Osteocyte (in vitro differentiated cells): ENCODE data around the gene PACSIN2. TPM values are rescaled to one million over a fixed set of nuclear protein-coding genes. Genes with fewer than 3 reads are reported as not detected.

ENCODE experiments used
- DNase-seq: peaks from one replicate; pipeline ENCODE4 v3.0.0; 2021; ENCODE audit warnings: mixed read lengths; ENCODE audit not compliant: unreplicated experiment; ENCODE audit errors: extremely low spot score
- H3K27ac Mint-ChIP-seq: one replicate; pipeline ENCODE4 v1.8.0; 2021; ENCODE audit warnings: mild to moderate bottlenecking, mixed read lengths; ENCODE audit not compliant: unreplicated experiment
- H3K27me3 Mint-ChIP-seq: one replicate; pipeline ENCODE4 v1.8.0; 2021; ENCODE audit warnings: mixed read lengths; ENCODE audit not compliant: unreplicated experiment
- H3K36me3 Mint-ChIP-seq: one replicate; pipeline ENCODE4 v1.8.0; 2021; ENCODE audit warnings: mixed read lengths; ENCODE audit not compliant: unreplicated experiment
- H3K4me1 Mint-ChIP-seq: one replicate; pipeline ENCODE4 v1.8.0; 2021; ENCODE audit warnings: mixed read lengths; ENCODE audit not compliant: unreplicated experiment
- H3K4me3 Mint-ChIP-seq: one replicate; pipeline ENCODE4 v1.8.0; 2021; ENCODE audit warnings: mild to moderate bottlenecking, moderate library complexity, mixed read lengths; ENCODE audit not compliant: unreplicated experiment
- H3K9me3 Mint-ChIP-seq: one replicate; pipeline ENCODE4 v1.8.0; 2021; ENCODE audit warnings: mixed read lengths; ENCODE audit not compliant: unreplicated experiment
- long read RNA-seq: library from polyadenylated mRNA; unstranded; transcript quantifications from one replicate; pipeline ENCODE4 v2.0.0, GENCODE V29; 2021
- total RNA-seq: library from RNA; stranded (reverse); gene quantifications from 2 replicates; pipeline ENCODE4 v1.2.1, GENCODE V29; 2021
- TF ChIP-seq, protein P1 (sequence below): fragments of 200-600 bp; sonication (generic); IDR thresholded peaks from 2 replicates; pipeline ENCODE4 v1.5.0; 2021; ENCODE audit warnings: antibody characterized with exemption, mild to moderate bottlenecking, moderate library complexity

Gene PACSIN2, protein sequence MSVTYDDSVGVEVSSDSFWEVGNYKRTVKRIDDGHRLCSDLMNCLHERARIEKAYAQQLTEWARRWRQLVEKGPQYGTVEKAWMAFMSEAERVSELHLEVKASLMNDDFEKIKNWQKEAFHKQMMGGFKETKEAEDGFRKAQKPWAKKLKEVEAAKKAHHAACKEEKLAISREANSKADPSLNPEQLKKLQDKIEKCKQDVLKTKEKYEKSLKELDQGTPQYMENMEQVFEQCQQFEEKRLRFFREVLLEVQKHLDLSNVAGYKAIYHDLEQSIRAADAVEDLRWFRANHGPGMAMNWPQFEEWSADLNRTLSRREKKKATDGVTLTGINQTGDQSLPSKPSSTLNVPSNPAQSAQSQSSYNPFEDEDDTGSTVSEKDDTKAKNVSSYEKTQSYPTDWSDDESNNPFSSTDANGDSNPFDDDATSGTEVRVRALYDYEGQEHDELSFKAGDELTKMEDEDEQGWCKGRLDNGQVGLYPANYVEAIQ
- total RNA-seq: 51.0 and 51.7 TPM in 2 replicates
- long read RNA-seq, transcript PACSIN2-201 (11 exons, 3,249 nt): major isoform, 19 of 37 reads
- long read RNA-seq, partial matches to known transcripts: 5 of 37 reads
- long read RNA-seq, other reads (novel, unspliced or antisense): 13 of 37 reads

DNA sequence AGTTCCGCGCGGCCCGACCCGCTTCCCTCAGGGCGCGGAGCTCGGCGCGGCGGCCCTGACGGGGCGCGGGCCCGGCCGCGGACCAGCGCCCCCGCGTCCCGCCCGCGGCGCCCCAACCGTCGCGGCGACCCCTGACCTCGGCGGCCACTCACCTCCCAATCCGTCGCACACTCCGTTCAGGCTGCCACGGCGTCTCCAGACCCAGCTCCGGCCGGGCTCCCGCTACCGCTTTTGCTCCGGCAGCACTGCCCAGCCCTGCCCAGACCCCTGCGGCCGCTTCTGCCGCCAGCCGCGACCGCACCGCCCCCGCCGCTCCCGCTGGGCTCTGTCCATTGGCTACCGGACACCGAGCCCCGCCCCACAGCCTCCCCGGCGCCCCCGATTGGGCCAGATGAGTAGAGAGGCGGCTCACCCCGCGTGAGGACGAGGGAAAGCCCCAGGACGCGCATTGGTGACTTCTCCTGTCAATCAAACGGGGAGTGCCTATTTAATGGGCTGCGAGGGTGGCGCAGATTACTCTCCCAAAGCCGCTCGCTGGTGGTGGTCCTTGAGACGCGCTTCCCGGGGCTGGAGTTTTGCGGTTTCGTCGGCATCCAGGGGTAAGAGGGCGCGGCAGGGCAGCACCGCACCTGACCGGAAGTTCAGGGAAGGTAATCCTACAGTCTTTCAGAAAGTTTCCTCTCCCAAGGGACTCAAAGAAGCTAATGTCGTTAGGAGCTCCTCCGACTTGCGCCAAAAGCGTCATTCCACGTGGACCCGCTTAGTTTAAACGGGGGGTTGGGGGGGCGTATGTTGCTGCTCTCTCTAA is at the start of gene PACSIN2:
PACSIN2 (minus strand) TSS at position 281 of the 808 bp plus-strand sequence. CDS start 103,069 bp downstream, outside the sequence.
- Mint-ChIP-seq H3K4me3 (peak within 1 kb of the TSS; percentile 93), H3K9me3 (no peaks in the 10 kb centered on the region), H3K4me1 (peaks cover 19% of the 10 kb centered on the region), H3K36me3 (no peaks in the 10 kb centered on the region), H3K27ac (peak within 1 kb of the TSS; percentile 89), H3K27me3 (no peaks in the 10 kb centered on the region)
- TF ChIP-seq, protein P1, sequence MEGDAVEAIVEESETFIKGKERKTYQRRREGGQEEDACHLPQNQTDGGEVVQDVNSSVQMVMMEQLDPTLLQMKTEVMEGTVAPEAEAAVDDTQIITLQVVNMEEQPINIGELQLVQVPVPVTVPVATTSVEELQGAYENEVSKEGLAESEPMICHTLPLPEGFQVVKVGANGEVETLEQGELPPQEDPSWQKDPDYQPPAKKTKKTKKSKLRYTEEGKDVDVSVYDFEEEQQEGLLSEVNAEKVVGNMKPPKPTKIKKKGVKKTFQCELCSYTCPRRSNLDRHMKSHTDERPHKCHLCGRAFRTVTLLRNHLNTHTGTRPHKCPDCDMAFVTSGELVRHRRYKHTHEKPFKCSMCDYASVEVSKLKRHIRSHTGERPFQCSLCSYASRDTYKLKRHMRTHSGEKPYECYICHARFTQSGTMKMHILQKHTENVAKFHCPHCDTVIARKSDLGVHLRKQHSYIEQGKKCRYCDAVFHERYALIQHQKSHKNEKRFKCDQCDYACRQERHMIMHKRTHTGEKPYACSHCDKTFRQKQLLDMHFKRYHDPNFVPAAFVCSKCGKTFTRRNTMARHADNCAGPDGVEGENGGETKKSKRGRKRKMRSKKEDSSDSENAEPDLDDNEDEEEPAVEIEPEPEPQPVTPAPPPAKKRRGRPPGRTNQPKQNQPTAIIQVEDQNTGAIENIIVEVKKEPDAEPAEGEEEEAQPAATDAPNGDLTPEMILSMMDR: no peak
- DNase-seq: peak; percentile 100

DNA sequence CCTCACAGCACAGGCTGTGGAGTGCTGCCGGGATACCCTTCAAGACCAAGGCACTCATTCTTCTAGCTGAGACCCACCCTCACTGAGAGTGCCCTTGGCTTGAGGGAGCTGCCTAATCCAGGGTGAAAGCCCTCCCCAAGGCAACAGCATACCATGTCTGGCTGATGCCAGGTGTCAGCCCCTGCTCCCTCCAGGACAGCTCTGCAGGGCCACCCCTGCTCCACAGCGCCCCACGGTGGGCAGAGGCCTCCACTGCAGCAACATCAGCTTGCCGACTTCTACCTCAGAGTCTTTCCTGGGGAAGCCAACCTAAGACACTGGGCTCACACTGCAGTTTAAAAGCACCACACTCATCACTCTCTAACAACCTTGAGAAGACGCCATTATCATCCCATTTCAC is 45.2 kb upstream of the PACSIN2 start:
- Mint-ChIP-seq H3K4me3 (no peak overlapping the region), H3K36me3 (peaks cover 34% of the 10 kb centered on the region), H3K4me1 (no peaks in the 10 kb centered on the region), H3K27ac (no peak overlapping the region), H3K27me3 (no peaks in the 10 kb centered on the region), H3K9me3 (no peaks in the 10 kb centered on the region)
- TF ChIP-seq, protein P1: peak; percentile 64
- no peak for DNase-seq

DNA sequence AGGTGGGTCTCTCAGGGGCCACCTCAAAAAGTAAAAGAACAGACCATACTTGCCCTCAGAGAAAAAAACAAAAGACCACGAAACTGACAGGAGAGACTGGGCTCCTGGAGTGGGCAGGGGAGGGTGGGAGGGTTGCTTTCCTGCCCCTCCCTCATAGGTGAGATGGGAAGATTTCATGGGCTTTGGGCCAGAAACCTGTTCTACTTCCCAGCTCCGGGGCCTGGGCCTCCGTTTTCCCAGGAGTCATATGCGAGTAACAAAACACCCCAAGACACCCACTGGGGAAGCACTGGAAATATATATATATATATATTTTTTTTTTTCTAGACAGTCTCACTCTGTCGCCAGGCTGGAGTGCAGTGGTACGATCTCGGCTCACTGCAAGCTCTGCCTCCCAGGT is 42.7 kb upstream of the PACSIN2 start:
- H3K27me3 Mint-ChIP-seq: no peaks in the 10 kb centered on the region
- no peak for DNase-seq
- H3K4me1 Mint-ChIP-seq: no peaks in the 10 kb centered on the region

DNA sequence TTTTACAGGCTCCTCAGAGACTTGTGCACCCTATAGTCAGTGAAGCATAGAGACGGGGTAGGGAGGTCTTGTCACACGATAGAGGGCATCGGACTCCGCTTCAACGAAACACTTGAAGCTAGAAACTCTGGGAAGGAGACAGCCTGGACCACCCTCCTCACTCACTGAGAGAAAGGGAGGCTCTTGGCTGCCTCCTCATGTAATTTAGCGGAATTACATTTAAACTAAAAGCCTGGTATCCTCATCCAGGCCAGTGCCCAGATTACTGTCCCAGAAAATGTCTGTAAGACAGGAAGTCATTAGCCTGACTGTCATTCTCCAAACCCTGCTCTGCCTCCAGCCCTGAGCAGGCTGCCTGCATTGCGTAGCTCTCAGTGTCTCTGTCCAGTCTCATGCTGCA is 38.2 kb upstream of the PACSIN2 start:
- Mint-ChIP-seq H3K4me1 (no peaks in the 10 kb centered on the region), H3K27ac (no peak overlapping the region), H3K27me3 (no peaks in the 10 kb centered on the region), H3K4me3 (no peak overlapping the region), H3K9me3 (no peaks in the 10 kb centered on the region), H3K36me3 (peaks cover 18% of the 10 kb centered on the region)
- TF ChIP-seq, protein P1: peak; percentile 38
- no peak for DNase-seq

More for the DNA sequence above, 42.7 kb upstream of the PACSIN2 start:
- TF ChIP-seq, protein P1: no peak
- peaks cover 28% of the 10 kb centered on the region for H3K36me3 Mint-ChIP-seq
- H3K27ac Mint-ChIP-seq: no peak overlapping the region
- no peak overlapping the region for H3K4me3 Mint-ChIP-seq
- no peaks in the 10 kb centered on the region for H3K9me3 Mint-ChIP-seq
